Mammary epithelial cell (primary cell): ENCODE measurements around the gene EEA1.

Source experiments
- EZH2 ChIP-seq: IDR thresholded peaks from 2 replicates; pipeline ENCODE4 v1.6.1; 2012; ENCODE audit warnings: low read length, inconsistent platforms, borderline replicate concordance
- TF ChIP-seq, protein P1 (sequence below), 2 donors: IDR thresholded peaks in 1 of 2; conservative IDR thresholded peaks in 1 of 2; 2 replicates each; pipeline ENCODE4 v1.5.1; 2011 to 2012; ENCODE audit warnings: inconsistent platforms in 2 of 2, low read length in 2 of 2, mild to moderate bottlenecking in 2 of 2, control low read depth in 1 of 2, low read depth in 1 of 2; ENCODE audit not compliant: insufficient read depth in 1 of 2; ENCODE audit errors: extremely low read depth in 1 of 2

DNA sequence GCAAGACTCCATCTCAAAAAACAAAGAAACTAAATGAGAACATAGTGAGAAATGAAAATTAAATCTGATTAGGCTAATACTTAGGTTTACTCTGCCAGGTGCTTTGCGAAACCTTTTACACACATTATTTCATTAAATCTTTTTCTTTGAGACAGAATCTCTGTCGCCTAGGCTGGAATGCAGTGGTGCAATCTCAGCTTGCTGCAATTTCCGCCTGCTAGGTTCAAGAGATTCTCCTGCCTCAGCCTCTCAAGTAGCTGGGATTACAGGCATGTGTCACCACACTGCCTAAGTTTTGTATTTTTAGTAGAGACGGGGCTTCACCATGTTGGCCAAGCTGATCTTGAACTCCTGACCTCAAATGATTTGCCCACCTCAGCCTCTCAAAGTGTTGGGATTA lies 21.9 kb upstream of the EEA1 start:
- TF ChIP-seq, protein P1, sequence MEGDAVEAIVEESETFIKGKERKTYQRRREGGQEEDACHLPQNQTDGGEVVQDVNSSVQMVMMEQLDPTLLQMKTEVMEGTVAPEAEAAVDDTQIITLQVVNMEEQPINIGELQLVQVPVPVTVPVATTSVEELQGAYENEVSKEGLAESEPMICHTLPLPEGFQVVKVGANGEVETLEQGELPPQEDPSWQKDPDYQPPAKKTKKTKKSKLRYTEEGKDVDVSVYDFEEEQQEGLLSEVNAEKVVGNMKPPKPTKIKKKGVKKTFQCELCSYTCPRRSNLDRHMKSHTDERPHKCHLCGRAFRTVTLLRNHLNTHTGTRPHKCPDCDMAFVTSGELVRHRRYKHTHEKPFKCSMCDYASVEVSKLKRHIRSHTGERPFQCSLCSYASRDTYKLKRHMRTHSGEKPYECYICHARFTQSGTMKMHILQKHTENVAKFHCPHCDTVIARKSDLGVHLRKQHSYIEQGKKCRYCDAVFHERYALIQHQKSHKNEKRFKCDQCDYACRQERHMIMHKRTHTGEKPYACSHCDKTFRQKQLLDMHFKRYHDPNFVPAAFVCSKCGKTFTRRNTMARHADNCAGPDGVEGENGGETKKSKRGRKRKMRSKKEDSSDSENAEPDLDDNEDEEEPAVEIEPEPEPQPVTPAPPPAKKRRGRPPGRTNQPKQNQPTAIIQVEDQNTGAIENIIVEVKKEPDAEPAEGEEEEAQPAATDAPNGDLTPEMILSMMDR (conservative IDR thresholded peaks at IDR 0.05 in 1 of 2, IDR thresholded peaks at IDR 0.05 in 1 of 2; ENCODE audit: extremely low read depth in 1 of 2, insufficient read depth in 1 of 2, low read depth in 1 of 2, low read length in 2 of 2) = no peak
- no peak for TF ChIP-seq EZH2
